B cell (primary cell): Measurements from ENCODE around the gene SERPINF2. TPM values are rescaled to one million over a fixed set of nuclear protein-coding genes. Genes with fewer than 3 reads are reported as not detected.
A peak's percentile ranks its signal among the peaks of the same experiment; 100 is the strongest.

Experiments used
- ATAC-seq: fragments of 200-7000 bp; cut with Tn5 transposase; one replicate; pipeline ENCODE4 v1.10.0; 2021; ENCODE audit warnings: low read depth, mild to moderate bottlenecking, moderate number of reproducible peaks, moderate library complexity
- CTCF ChIA-PET: fragments of 350-600 bp; sonication (Branson Sonifier 250); formaldehyde crosslinking; loops from one replicate; lab custom pipeline; 2021; ENCODE audit warnings: antibody characterized with exemption, inconsistent platforms; lab: Charles Lee
- POLR2A ChIA-PET: fragments of 350-600 bp; sonication (Branson Sonifier 250); formaldehyde crosslinking; loops from one replicate; lab custom pipeline; 2021; ENCODE audit warnings: antibody characterized with exemption; lab: Charles Lee
- DNase-seq: peaks from one replicate; pipeline ENCODE4 v3.0.0; 2013
- H2AFZ ChIP-seq: 2 replicates; pipeline ENCODE4 v1.6.1; 2012; ENCODE audit warnings: mild to moderate bottlenecking, low read depth, low read length; ENCODE audit not compliant: insufficient read depth, poor library complexity, severe bottlenecking
- H3K27ac ChIP-seq, 2 donors: 1 replicate in 1 of 2; 2 replicates in 1 of 2; pipeline ENCODE4 v1.5.1; 2012 to 2013; ENCODE audit warnings: low read length in 2 of 2, mild to moderate bottlenecking in 2 of 2, moderate library complexity in 1 of 2
- H3K27me3 ChIP-seq, 4 experiments: fragments of 200-600 bp in 1 of 4; sonication (generic) in 1 of 4; replicated peaks in 1 of 4; 1 replicate in 2 of 4; 2 replicates in 2 of 4; pipeline versions ENCODE4 v1.6.1 to v1.7.0; 2013 to 2016; ENCODE audit warnings: low read length in 3 of 4, mild to moderate bottlenecking in 2 of 4, mixed read lengths in 1 of 4, moderate library complexity in 1 of 4; ENCODE audit not compliant: insufficient read depth in 4 of 4, control insufficient read depth in 3 of 4; ENCODE audit errors: control extremely low read depth in 1 of 4
- H3K36me3 ChIP-seq, 2 experiments: replicated peaks in 1 of 2; 1 replicate in 1 of 2; 2 replicates in 1 of 2; pipeline versions ENCODE4 v1.6.1 to v1.7.1; 2013; ENCODE audit warnings: low read length in 1 of 2; ENCODE audit not compliant: insufficient read depth in 2 of 2, control insufficient read depth in 1 of 2; ENCODE audit errors: control extremely low read depth in 1 of 2, extremely low read depth in 1 of 2
- H3K4me1 ChIP-seq, 2 donors: fragments of 200-600 bp in 1 of 2; sonication (generic) in 1 of 2; 1 replicate in 1 of 2; 2 replicates in 1 of 2; pipeline versions ENCODE4 v1.5.1 to v1.6.1; 2013 to 2017; ENCODE audit warnings: low read length in 2 of 2; ENCODE audit not compliant: control insufficient read depth in 2 of 2, insufficient read depth in 2 of 2
- H3K4me2 ChIP-seq: replicated peaks from 2 replicates; pipeline ENCODE3; 2012; ENCODE audit warnings: mild to moderate bottlenecking, low read depth, low read length; ENCODE audit not compliant: poor library complexity, severe bottlenecking
- H3K4me3 ChIP-seq, 5 experiments: fragments of 200-600 bp in 1 of 5; sonication (generic) in 1 of 5; 1 replicate in 3 of 5; 2 replicates in 2 of 5; pipeline versions ENCODE4 v1.5.1 to v1.7.0; 2011 to 2016; ENCODE audit warnings: low read length in 4 of 5, mild to moderate bottlenecking in 4 of 5, low read depth in 2 of 5, control low read depth in 1 of 5, moderate library complexity in 1 of 5; ENCODE audit not compliant: insufficient read depth in 1 of 5; ENCODE audit errors: control extremely low read depth in 1 of 5, extremely low read depth in 1 of 5
- H3K79me2 ChIP-seq: fragments of 200-600 bp; sonication (generic); one replicate; pipeline ENCODE4 v1.6.0; 2016; ENCODE audit warnings: low read length; ENCODE audit not compliant: control insufficient read depth, insufficient read depth
- H3K9ac ChIP-seq: fragments of 200-600 bp; sonication (generic); 2 replicates; pipeline ENCODE4 v1.6.1; 2017; ENCODE audit warnings: mild to moderate bottlenecking, low read length, moderate library complexity
- H3K9me3 ChIP-seq, 3 donors: one replicate each; pipeline versions ENCODE4 v1.6.1 to v1.7.1; 2013; ENCODE audit warnings: low read length in 2 of 3; ENCODE audit not compliant: control insufficient read depth in 2 of 3, insufficient read depth in 1 of 3; ENCODE audit errors: control extremely low read depth in 1 of 3
- H4K20me1 ChIP-seq: 2 replicates; pipeline ENCODE4 v1.6.0; 2012; ENCODE audit warnings: mild to moderate bottlenecking, low read length; ENCODE audit not compliant: insufficient read depth, control insufficient read depth, poor library complexity, severe bottlenecking
- H3K27ac Mint-ChIP-seq: one replicate; pipeline ENCODE4 v1.8.0; 2021; ENCODE audit warnings: mixed read lengths
- H3K27me3 Mint-ChIP-seq: one replicate; pipeline ENCODE4 v1.8.0; 2021; ENCODE audit warnings: mixed read lengths
- H3K4me1 Mint-ChIP-seq: one replicate; pipeline ENCODE4 v1.8.0; 2021; ENCODE audit warnings: mixed read lengths
- H3K4me3 Mint-ChIP-seq: one replicate; pipeline ENCODE4 v1.8.0; 2021; ENCODE audit warnings: mixed read lengths
- H3K9me3 Mint-ChIP-seq: one replicate; pipeline ENCODE4 v1.8.0; 2022; ENCODE audit warnings: mixed read lengths; ENCODE audit not compliant: insufficient read depth
- EZH2 ChIP-seq: IDR thresholded peaks from 2 replicates; pipeline ENCODE4 v1.6.1; 2012; ENCODE audit warnings: borderline replicate concordance, low read depth, mild to moderate bottlenecking, moderate library complexity, low read length; ENCODE audit not compliant: insufficient read depth, poor library complexity, severe bottlenecking
- WGBS: methylation state at CpG from one replicate; pipeline ENCODE4 v1.1.5; 2013; ENCODE audit warnings: missing lambda C conversion rate; ENCODE audit not compliant: insufficient coverage; 5-methylcytosine and 5-hydroxymethylcytosine counted together
- intact Hi-C: fragments of 100-400 bp; cut with micrococcal nuclease; formaldehyde crosslinking; loops from one replicate; pipeline ENCODE4 v1.10.0; 2022
- polyA plus RNA-seq: library from polyadenylated mRNA; depleted of rRNA; stranded (reverse); fragments of >200 nt; gene quantifications from 2 replicates; pipeline ENCODE4 v1.2.3, GENCODE V29; 2012
- total RNA-seq, 2 donors: library from RNA; stranded (reverse); fragments of 120-200 nt in 1 of 2; gene quantifications; 1 replicate in 1 of 2; 2 replicates in 1 of 2; pipeline versions ENCODE4 v1.2.3 to v1.2.4, GENCODE V29; 2013 to 2022
- TF ChIP-seq, protein P1 (sequence below): fragments of 200-600 bp; IDR thresholded peaks from one replicate; pipeline ENCODE4 v1.8.0; 2022; ENCODE audit warnings: antibody characterized with exemption, mild to moderate bottlenecking

The SERPINF2 gene
- total and polyA plus RNA-seq, 2 donors (not counting 1 experiment from before 2014, with no cell fraction given): 0.97 to 3.9 TPM

DNA sequence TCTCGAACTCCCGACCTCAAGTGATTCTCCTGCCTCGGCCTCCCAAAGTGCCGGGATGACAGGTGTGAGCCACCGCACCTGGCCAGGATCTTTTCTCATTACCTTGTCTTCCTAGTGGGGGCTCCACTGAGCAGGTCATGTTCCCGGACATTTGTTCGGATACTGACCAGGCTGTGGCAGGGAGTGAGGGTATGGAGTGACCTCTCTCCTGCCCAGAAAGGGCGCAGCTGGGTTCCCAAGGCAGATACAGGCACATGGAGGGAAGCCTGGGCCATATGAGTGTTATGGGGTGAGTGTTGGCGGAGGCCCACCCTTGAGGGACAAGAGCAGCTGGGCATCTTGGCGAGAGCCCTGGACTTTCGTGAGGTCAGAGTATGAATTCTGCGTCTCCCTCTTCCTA is 24.7 kb downstream of the SERPINF2 start:
- no peak for DNase-seq
- Histone ChIP-seq H2AFZ (no peak overlapping the region), H3K27ac (no peak overlapping the region), H3K27me3 (no peaks in the 10 kb centered on the region), H3K79me2 (no peaks in the 10 kb centered on the region), H3K4me3 (no peak overlapping the region), H3K9me3 (peaks cover 0 to 31% (median 0%) of the 10 kb centered on the region in 3 donors), H3K4me2 (no peak overlapping the region), H3K36me3 (no peaks in the 10 kb centered on the region), H3K9ac (no peak overlapping the region), H3K4me1 (peaks cover 49 to 76% of the 10 kb centered on the region in 2 donors), H4K20me1 (no peaks in the 10 kb centered on the region)
- ChIA-PET POLR2A (interaction anchor here (0.6 kb wide), 1 partner anchor 12 kb away, joined by 4 read pairs; no protein-coding TSS in a partner anchor), CTCF (interaction anchor here (1.1 to 1.2 kb wide), 2 partner anchors 17 to 46 kb away, joined by 4 to 6 read pairs; no protein-coding TSS in a partner anchor)
- intact Hi-C loops: no loop called here
- WGBS: 85% methylated on average over 11 of the region's 12 CpGs
- TF ChIP-seq EZH2: no peak
- TF ChIP-seq, protein P1, sequence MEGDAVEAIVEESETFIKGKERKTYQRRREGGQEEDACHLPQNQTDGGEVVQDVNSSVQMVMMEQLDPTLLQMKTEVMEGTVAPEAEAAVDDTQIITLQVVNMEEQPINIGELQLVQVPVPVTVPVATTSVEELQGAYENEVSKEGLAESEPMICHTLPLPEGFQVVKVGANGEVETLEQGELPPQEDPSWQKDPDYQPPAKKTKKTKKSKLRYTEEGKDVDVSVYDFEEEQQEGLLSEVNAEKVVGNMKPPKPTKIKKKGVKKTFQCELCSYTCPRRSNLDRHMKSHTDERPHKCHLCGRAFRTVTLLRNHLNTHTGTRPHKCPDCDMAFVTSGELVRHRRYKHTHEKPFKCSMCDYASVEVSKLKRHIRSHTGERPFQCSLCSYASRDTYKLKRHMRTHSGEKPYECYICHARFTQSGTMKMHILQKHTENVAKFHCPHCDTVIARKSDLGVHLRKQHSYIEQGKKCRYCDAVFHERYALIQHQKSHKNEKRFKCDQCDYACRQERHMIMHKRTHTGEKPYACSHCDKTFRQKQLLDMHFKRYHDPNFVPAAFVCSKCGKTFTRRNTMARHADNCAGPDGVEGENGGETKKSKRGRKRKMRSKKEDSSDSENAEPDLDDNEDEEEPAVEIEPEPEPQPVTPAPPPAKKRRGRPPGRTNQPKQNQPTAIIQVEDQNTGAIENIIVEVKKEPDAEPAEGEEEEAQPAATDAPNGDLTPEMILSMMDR: no peak
- Mint-ChIP-seq H3K9me3 (peaks cover 3% of the 10 kb centered on the region), H3K4me3 (no peak overlapping the region), H3K27me3 (no peaks in the 10 kb centered on the region), H3K27ac (peak overlapping the region; percentile 68), H3K4me1 (peaks cover 53% of the 10 kb centered on the region)
- no peak for ATAC-seq

DNA sequence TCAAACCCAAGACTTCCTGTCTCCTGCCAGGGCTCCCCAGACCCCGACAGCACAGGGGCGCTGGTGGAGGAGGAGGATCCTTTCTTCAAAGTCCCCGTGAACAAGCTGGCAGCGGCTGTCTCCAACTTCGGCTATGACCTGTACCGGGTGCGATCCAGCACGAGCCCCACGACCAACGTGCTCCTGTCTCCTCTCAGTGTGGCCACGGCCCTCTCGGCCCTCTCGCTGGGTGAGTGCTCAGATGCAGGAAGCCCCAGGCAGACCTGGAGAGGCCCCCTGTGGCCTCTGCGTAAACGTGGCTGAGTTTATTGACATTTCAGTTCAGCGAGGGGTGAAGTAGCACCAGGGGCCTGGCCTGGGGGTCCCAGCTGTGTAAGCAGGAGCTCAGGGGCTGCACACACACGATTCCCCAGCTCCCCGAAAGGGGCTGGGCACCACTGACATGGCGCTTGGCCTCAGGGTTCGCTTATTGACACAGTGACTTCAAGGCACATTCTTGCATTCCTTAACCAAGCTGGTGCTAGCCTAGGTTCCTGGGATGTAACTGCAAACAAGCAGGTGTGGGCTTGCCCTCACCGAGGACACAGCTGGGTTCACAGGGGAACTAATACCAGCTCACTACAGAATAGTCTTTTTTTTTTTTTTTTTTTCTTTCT is 27.3 kb downstream of the SERPINF2 start:
- Histone ChIP-seq H3K9me3 (peaks cover 0 to 31% (median 0%) of the 10 kb centered on the region in 3 donors), H2AFZ (peak overlapping the region; percentile 64), H3K36me3 (no peaks in the 10 kb centered on the region), H3K4me2 (peak overlapping the region; percentile 69), H3K4me1 (peaks cover 26 to 55% of the 10 kb centered on the region in 2 donors), H3K4me3 (no peak overlapping the region), H4K20me1 (no peaks in the 10 kb centered on the region), H3K27me3 (no peaks in the 10 kb centered on the region), H3K27ac (peak overlapping the region; percentile 34 to 43), H3K9ac (peak overlapping the region; percentile 7), H3K79me2 (no peaks in the 10 kb centered on the region)
- Mint-ChIP-seq H3K4me3 (peak overlapping the region; percentile 68), H3K27me3 (no peaks in the 10 kb centered on the region), H3K27ac (peak overlapping the region; percentile 90), H3K9me3 (peaks cover 3% of the 10 kb centered on the region), H3K4me1 (peaks cover 36% of the 10 kb centered on the region)
- CTCF ChIA-PET: interaction anchor here (0.6 to 6.2 kb wide), 11 partner anchors 8 to 121 kb away, joined by 3 to 71 read pairs (median 4); partner anchors contain the start of genes SERPINF1 and WDR81
- ATAC-seq (peak; percentile 54), DNase-seq (peak; percentile 62)
- TF ChIP-seq, protein P1: no peak
- no peak for TF ChIP-seq EZH2
- POLR2A ChIA-PET: interaction anchor here (0.6 to 5.3 kb wide), 10 partner anchors 13 to 1792 kb away, joined by 3 to 48 read pairs (median 8); partner anchors contain the start of gene RILP
- 33% methylated on average over 19 of the region's 21 CpGs for WGBS
- intact Hi-C loops: loop anchor here (2.0 kb wide), 1 partner anchor 53 kb away; no protein-coding TSS in a partner anchor
